Activated CD4-positive, alpha-beta memory T cell treated with anti-CD3 and anti-CD28 coated beads for 36 hours (primary cell): ENCODE results near the gene MARCHF10. TPM values are rescaled to one million over a fixed set of nuclear protein-coding genes. Genes with fewer than 3 reads are reported as not detected.

Source experiments
- CTCF ChIA-PET: fragments of 350-600 bp; sonication (Branson Sonifier 250); formaldehyde crosslinking; loops from one replicate; lab custom pipeline; 2021; ENCODE audit warnings: antibody characterized with exemption, inconsistent platforms; lab: Charles Lee
- POLR2A ChIA-PET: fragments of 350-600 bp; sonication (Branson Sonifier 250); formaldehyde crosslinking; loops from one replicate; lab custom pipeline; 2021; ENCODE audit warnings: antibody characterized with exemption; lab: Charles Lee
- DNase-seq: peaks from one replicate; pipeline ENCODE4 v3.0.0-alpha.2; 2020
- H3K27ac Mint-ChIP-seq: one replicate; pipeline ENCODE4 v1.8.0; 2021; ENCODE audit warnings: mixed read lengths
- H3K27me3 Mint-ChIP-seq: one replicate; pipeline ENCODE4 v1.8.0; 2021; ENCODE audit warnings: mixed read lengths
- H3K36me3 Mint-ChIP-seq: one replicate; pipeline ENCODE4 v1.8.0; 2021; ENCODE audit warnings: mixed read lengths
- H3K4me1 Mint-ChIP-seq: one replicate; pipeline ENCODE4 v1.8.0; 2021; ENCODE audit warnings: low read depth, mixed read lengths
- H3K4me3 Mint-ChIP-seq: one replicate; pipeline ENCODE4 v1.8.0; 2021; ENCODE audit warnings: mild to moderate bottlenecking, mixed read lengths
- H3K9me3 Mint-ChIP-seq: one replicate; pipeline ENCODE4 v1.8.0; 2021; ENCODE audit warnings: mixed read lengths
- intact Hi-C: fragments of 100-400 bp; cut with micrococcal nuclease; formaldehyde crosslinking; loops from one replicate; pipeline ENCODE4 v1.15.1; 2023
- total RNA-seq, 2 experiments: library from RNA; stranded (reverse); gene quantifications; one replicate each; pipeline ENCODE4 v1.2.3, GENCODE V29; 2021

MARCHF10 gene
- total RNA-seq, 2 experiments from 2014 or later, result not detected

- DNase-seq, result no peak
- Mint-ChIP-seq H3K4me3 (no peak overlapping the region), H3K9me3 (peaks cover 17% of the 10 kb centered on the region), H3K27ac (no peak overlapping the region), H3K27me3 (peaks cover 15% of the 10 kb centered on the region), H3K36me3 (peaks cover 8% of the 10 kb centered on the region), H3K4me1 (no peaks in the 10 kb centered on the region)
- ChIA-PET POLR2A (no interaction called here), CTCF (no interaction called here)
- intact Hi-C loops, result no loop called here
Observed at GRCh38 chr17:62663304-62663703, 144.8 kb downstream of the MARCHF10 start.

GRCh38 chr17:62662855-62663254 is 145.3 kb downstream of the MARCHF10 start:
- peaks cover 8% of the 10 kb centered on the region for H3K36me3 Mint-ChIP-seq
- DNase-seq, result no peak
- peaks cover 15% of the 10 kb centered on the region for H3K27me3 Mint-ChIP-seq
- peaks cover 17% of the 10 kb centered on the region for H3K9me3 Mint-ChIP-seq
- CTCF ChIA-PET, result no interaction called here
- intact Hi-C loops, result no loop called here
- no peaks in the 10 kb centered on the region for H3K4me1 Mint-ChIP-seq
- POLR2A ChIA-PET, result no interaction called here
- no peak overlapping the region for H3K4me3 Mint-ChIP-seq
- H3K27ac Mint-ChIP-seq, result no peak overlapping the region

GRCh38 chr17:62661337-62661736 is 146.8 kb downstream of the MARCHF10 start:
- Mint-ChIP-seq H3K27ac (no peak overlapping the region), H3K36me3 (peaks cover 8% of the 10 kb centered on the region), H3K4me1 (no peaks in the 10 kb centered on the region), H3K4me3 (no peak overlapping the region), H3K9me3 (peaks cover 17% of the 10 kb centered on the region), H3K27me3 (peaks cover 17% of the 10 kb centered on the region)
- CTCF ChIA-PET, result no interaction called here
- DNase-seq, result no peak
- intact Hi-C loops, result no loop called here
- POLR2A ChIA-PET, result no interaction called here

GRCh38 chr17:62660629-62661118 is 147.4 kb downstream of the MARCHF10 start:
- ChIA-PET POLR2A (no interaction called here), CTCF (interaction anchor here (1.3 kb wide), 1 partner anchor 11 kb away, joined by 4 read pairs; no protein-coding TSS in a partner anchor)
- H3K4me3 Mint-ChIP-seq, result no peak overlapping the region
- intact Hi-C loops, result no loop called here
- no peak overlapping the region for H3K27ac Mint-ChIP-seq
- no peaks in the 10 kb centered on the region for H3K4me1 Mint-ChIP-seq
- peaks cover 17% of the 10 kb centered on the region for H3K9me3 Mint-ChIP-seq
- peaks cover 19% of the 10 kb centered on the region for H3K27me3 Mint-ChIP-seq
- H3K36me3 Mint-ChIP-seq, result peaks cover 8% of the 10 kb centered on the region
- DNase-seq, result no peak

- Mint-ChIP-seq H3K4me1 (peaks cover 13% of the 10 kb centered on the region), H3K27me3 (peaks cover 21% of the 10 kb centered on the region), H3K27ac (no peak overlapping the region), H3K9me3 (peaks cover 17% of the 10 kb centered on the region), H3K4me3 (no peak overlapping the region), H3K36me3 (peaks cover 8% of the 10 kb centered on the region)
- ChIA-PET CTCF (no interaction called here), POLR2A (no interaction called here)
- DNase-seq, result no peak
- intact Hi-C loops, result no loop called here
Observed at GRCh38 chr17:62658136-62658920, 149.8 kb downstream of the MARCHF10 start.

GRCh38 chr17:62657690-62658089 is 150.4 kb downstream of the MARCHF10 start:
- intact Hi-C loops, result no loop called here

GRCh38 chr17:62657145-62657665 is 150.9 kb downstream of the MARCHF10 start:
- no peak for DNase-seq
- Mint-ChIP-seq H3K27me3 (peaks cover 22% of the 10 kb centered on the region), H3K4me1 (peaks cover 16% of the 10 kb centered on the region), H3K4me3 (no peak overlapping the region), H3K27ac (no peak overlapping the region), H3K36me3 (peaks cover 8% of the 10 kb centered on the region), H3K9me3 (peaks cover 17% of the 10 kb centered on the region)
- intact Hi-C loops, result no loop called here
- CTCF ChIA-PET, result interaction anchor here (1.2 kb wide), 1 partner anchor 15 kb away, joined by 4 read pairs; no protein-coding TSS in a partner anchor
- POLR2A ChIA-PET, result no interaction called here

More at GRCh38 chr17:62657690-62658089, 150.4 kb downstream of the MARCHF10 start:
- ChIA-PET CTCF (interaction anchor here (1.2 kb wide), 1 partner anchor 14 kb away, joined by 4 read pairs; no protein-coding TSS in a partner anchor), POLR2A (no interaction called here)
- Mint-ChIP-seq H3K9me3 (peaks cover 17% of the 10 kb centered on the region), H3K27me3 (peaks cover 21% of the 10 kb centered on the region), H3K4me3 (no peak overlapping the region), H3K4me1 (peaks cover 13% of the 10 kb centered on the region), H3K36me3 (peaks cover 8% of the 10 kb centered on the region), H3K27ac (no peak overlapping the region)
- DNase-seq, result no peak

GRCh38 chr17:62656446-62656845 is 151.7 kb downstream of the MARCHF10 start:
- intact Hi-C loops, result no loop called here
- Mint-ChIP-seq H3K4me3 (no peak overlapping the region), H3K27me3 (peaks cover 29% of the 10 kb centered on the region), H3K27ac (no peak overlapping the region), H3K9me3 (peaks cover 16% of the 10 kb centered on the region), H3K36me3 (peaks cover 7% of the 10 kb centered on the region), H3K4me1 (peaks cover 23% of the 10 kb centered on the region)
- ChIA-PET POLR2A (no interaction called here), CTCF (no interaction called here)
- DNase-seq, result no peak

- POLR2A ChIA-PET, result no interaction called here
- Mint-ChIP-seq H3K4me3 (no peak overlapping the region), H3K4me1 (peaks cover 24% of the 10 kb centered on the region), H3K9me3 (peaks cover 9% of the 10 kb centered on the region), H3K27ac (no peak overlapping the region), H3K27me3 (peaks cover 31% of the 10 kb centered on the region), H3K36me3 (peaks cover 6% of the 10 kb centered on the region)
- no peak for DNase-seq
- intact Hi-C loops, result no loop called here
- CTCF ChIA-PET, result no interaction called here
Observed at GRCh38 chr17:62655656-62656055, 152.5 kb downstream of the MARCHF10 start.

GRCh38 chr17:62653826-62654761 is 154.0 kb downstream of the MARCHF10 start:
- intact Hi-C loops, result loop anchor here (1.0 to 5.0 kb wide), 7 partner anchors 25 to 896 kb away; partner anchors contain the start of gene DCAF7
- Mint-ChIP-seq H3K4me1 (peaks cover 24% of the 10 kb centered on the region), H3K36me3 (peaks cover 2% of the 10 kb centered on the region), H3K9me3 (no peaks in the 10 kb centered on the region), H3K27me3 (peaks cover 30% of the 10 kb centered on the region), H3K4me3 (peak overlapping the region; percentile 24), H3K27ac (peak overlapping the region; percentile 54)
- POLR2A ChIA-PET, result interaction anchor here (1.0 to 1.1 kb wide), 2 partner anchors 26 to 90 kb away, joined by 3 to 4 read pairs; no protein-coding TSS in a partner anchor
- peak; percentile 24 for DNase-seq
- CTCF ChIA-PET, result interaction anchor here (0.9 to 1.3 kb wide), 3 partner anchors 18 to 232 kb away, joined by 3 to 4 read pairs (median 3); no protein-coding TSS in a partner anchor

GRCh38 chr17:62653002-62653825 is 154.9 kb downstream of the MARCHF10 start:
- Mint-ChIP-seq H3K4me3 (peak overlapping the region; percentile 74), H3K9me3 (no peaks in the 10 kb centered on the region), H3K27me3 (peaks cover 27% of the 10 kb centered on the region), H3K4me1 (peaks cover 24% of the 10 kb centered on the region), H3K36me3 (no peaks in the 10 kb centered on the region), H3K27ac (peak overlapping the region; percentile 54)
- POLR2A ChIA-PET, result interaction anchor here (0.9 to 1.1 kb wide), 3 partner anchors 25 to 89 kb away, joined by 3 to 4 read pairs (median 4); no protein-coding TSS in a partner anchor
- intact Hi-C loops, result loop anchor here (1.0 to 5.0 kb wide), 7 partner anchors 24 to 897 kb away; partner anchors contain the start of gene DCAF7
- CTCF ChIA-PET, result interaction anchor here (0.9 to 1.3 kb wide), 3 partner anchors 19 to 231 kb away, joined by 3 to 4 read pairs (median 3); no protein-coding TSS in a partner anchor
- DNase-seq, result peak; percentile 96
